Adrenal gland (tissue), 5 donors: Measurements from ENCODE around the gene DCAF6.

Experiments
- CTCF ChIP-seq, 6 experiments: fragments of 450-650 bp in 4 of 6; fragments of 200-600 bp in 2 of 6; sonication (generic) in 1 of 6; IDR thresholded peaks; 1 replicate in 5 of 6; 2 replicates in 1 of 6; pipeline versions ENCODE4 v1.5.1 to v1.8.0; 2016 to 2021; ENCODE audit warnings: antibody characterized with exemption in 6 of 6, mild to moderate bottlenecking in 2 of 6, moderate library complexity in 1 of 6
- POLR2A ChIP-seq, 2 donors: fragments of 450-650 bp; IDR thresholded peaks; one replicate each; pipeline ENCODE4 v1.6.1; 2017; ENCODE audit warnings: antibody characterized with exemption in 2 of 2, mild to moderate bottlenecking in 2 of 2, moderate library complexity in 1 of 2
- donor health status: DM: no; HTN: no; CAD: no.

DNA sequence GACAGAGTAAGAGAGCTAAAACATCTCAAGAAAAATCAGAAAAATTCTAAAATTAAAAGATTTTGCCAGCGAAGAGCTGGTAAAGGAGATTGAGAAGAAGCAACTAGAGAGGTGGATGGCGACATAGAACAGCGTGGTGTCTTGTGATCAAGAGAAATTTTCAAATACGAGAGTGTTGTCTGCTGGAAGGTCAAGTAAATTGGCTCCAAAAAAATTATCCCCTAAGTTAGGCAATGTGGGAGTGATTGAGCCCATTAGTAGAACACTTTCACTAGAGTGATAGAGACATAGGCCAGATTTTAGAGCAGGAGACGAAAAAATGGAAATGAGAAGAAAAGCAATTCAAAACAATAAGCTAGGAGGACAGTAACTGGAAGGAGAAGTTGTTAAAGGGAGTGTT, 94.7 kb downstream of the DCAF6 start:
- no peak for TF ChIP-seq CTCF (IDR thresholded peaks at IDR 0.05)
- no peak for TF ChIP-seq POLR2A (IDR thresholded peaks at IDR 0.05)
